Ishikawa (cell line): ENCODE data around the gene BTRC.

Experiments used
- CEBPB ChIP-seq: IDR thresholded peaks from 2 replicates; pipeline ENCODE4 v1.6.1; 2012
- CREB1 ChIP-seq: IDR thresholded peaks from 2 replicates; pipeline ENCODE4 v1.6.1; 2012; ENCODE audit warnings: low read depth
- EGR1 ChIP-seq: IDR thresholded peaks from 2 replicates; pipeline ENCODE4 v1.6.1; 2012
- EP300 ChIP-seq: IDR thresholded peaks from 2 replicates; pipeline ENCODE4 v1.6.1; 2012; ENCODE audit warnings: borderline replicate concordance
- FOXM1 ChIP-seq: IDR thresholded peaks from 2 replicates; pipeline ENCODE4 v1.6.1; 2012; ENCODE audit warnings: low read depth, borderline replicate concordance
- MAX ChIP-seq: IDR thresholded peaks from 2 replicates; pipeline ENCODE4 v1.6.1; 2012
- NFIC ChIP-seq: IDR thresholded peaks from 2 replicates; pipeline ENCODE4 v1.6.1; 2012
- RAD21 ChIP-seq: IDR thresholded peaks from 2 replicates; pipeline ENCODE4 v1.6.1; 2012; ENCODE audit warnings: low read depth
- REST ChIP-seq: IDR thresholded peaks from 2 replicates; pipeline ENCODE4 v1.6.1; 2012; ENCODE audit warnings: low read depth, mild to moderate bottlenecking
- TAF1 ChIP-seq: IDR thresholded peaks from 2 replicates; pipeline ENCODE4 v1.6.1; 2012; ENCODE audit warnings: low read depth, mild to moderate bottlenecking
- TCF12 ChIP-seq: IDR thresholded peaks from 2 replicates; pipeline ENCODE4 v1.6.1; 2012; ENCODE audit warnings: low read depth
- TEAD4 ChIP-seq: IDR thresholded peaks from 2 replicates; pipeline ENCODE4 v1.6.1; 2012
- USF1 ChIP-seq: IDR thresholded peaks from 2 replicates; pipeline ENCODE4 v1.6.1; 2012
- YY1 ChIP-seq: IDR thresholded peaks from 2 replicates; pipeline ENCODE4 v1.6.1; 2012; ENCODE audit warnings: low read depth
- ZBTB7A ChIP-seq: IDR thresholded peaks from 2 replicates; pipeline ENCODE4 v1.6.1; 2012; ENCODE audit warnings: low read depth

Gene BTRC

GRCh38 chr10:101311185-101312066 is 42.5 kb upstream of the BTRC start:
- TF ChIP-seq CREB1 (no peak), ZBTB7A (no peak), TCF12 (no peak), MAX (no peak), TEAD4 (no peak), NFIC (no peak), USF1 (no peak)

- TF ChIP-seq TAF1, result no peak
- no peak for TF ChIP-seq RAD21
- no peak for TF ChIP-seq TEAD4
- no peak for TF ChIP-seq REST
- TF ChIP-seq CREB1, result no peak
- no peak for TF ChIP-seq EGR1
Measured at GRCh38 chr10:101319241-101319915, 34.6 kb upstream of the BTRC start.

GRCh38 chr10:101321073-101321472 is 32.9 kb upstream of the BTRC start:
- no peak for TF ChIP-seq USF1
- TF ChIP-seq EP300, result no peak
- no peak for TF ChIP-seq RAD21
- no peak for TF ChIP-seq REST
- no peak for TF ChIP-seq CREB1
- no peak for TF ChIP-seq TEAD4
- no peak for TF ChIP-seq MAX
- TF ChIP-seq EGR1, result no peak
- TF ChIP-seq ZBTB7A, result no peak
- TF ChIP-seq TAF1, result no peak
- no peak for TF ChIP-seq YY1
- TF ChIP-seq FOXM1, result no peak
- TF ChIP-seq TCF12, result no peak
- no peak for TF ChIP-seq CEBPB

GRCh38 chr10:101322266-101323108 is 31.5 kb upstream of the BTRC start:
- no peak for TF ChIP-seq FOXM1
- TF ChIP-seq NFIC, result no peak
- TF ChIP-seq TAF1, result no peak
- no peak for TF ChIP-seq CREB1
- TF ChIP-seq MAX, result no peak
- TF ChIP-seq USF1, result no peak
- no peak for TF ChIP-seq EP300
- TF ChIP-seq REST, result no peak
- TF ChIP-seq CEBPB, result no peak
